NK-92 treated with Interleukin-12 subunit alpha and Interleukin-12 subunit beta, amount 100 ng/mL, for 24 hours (cell line): ENCODE data around the gene KMT2E.
"Not testable (repeated sequence)": the region's sequence is repeated elsewhere in the genome, so short reads cannot be mapped to it uniquely, and the experiment has no call there.

Experiments
- DNase-seq: peaks from one replicate; lab custom pipeline; 2025; lab: John Stamatoyannopoulos, UW

KMT2E gene

GRCh38 chr7:105027176-105027853 is 13.3 kb downstream of the KMT2E start:
- no peak for DNase-seq

- no peak for DNase-seq
Measured at GRCh38 chr7:105028004-105028403, 14.0 kb downstream of the KMT2E start.

DNA sequence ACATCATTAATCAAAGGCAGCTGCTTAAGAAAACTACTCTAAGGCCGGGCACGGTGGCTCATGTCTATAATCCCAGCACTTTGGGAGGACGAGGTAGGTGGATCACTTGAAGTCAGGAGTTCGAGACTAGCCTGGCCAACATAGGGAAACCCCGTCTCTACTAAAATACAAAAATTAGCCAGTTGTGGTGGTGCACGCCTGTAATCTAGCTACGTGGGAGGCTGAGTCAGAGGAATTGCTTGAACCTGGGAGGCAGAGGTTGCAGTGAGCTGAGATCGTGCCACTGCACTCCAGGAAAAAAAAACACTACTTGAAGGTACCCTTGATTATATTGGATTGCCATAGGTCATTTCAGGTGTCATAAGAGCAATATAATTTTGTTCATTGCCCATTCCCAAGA is 14.9 kb downstream of the KMT2E start:
- not testable (repeated sequence) for DNase-seq

- DNase-seq: no peak
Measured at GRCh38 chr7:105030447-105030846, 16.4 kb downstream of the KMT2E start.

DNA sequence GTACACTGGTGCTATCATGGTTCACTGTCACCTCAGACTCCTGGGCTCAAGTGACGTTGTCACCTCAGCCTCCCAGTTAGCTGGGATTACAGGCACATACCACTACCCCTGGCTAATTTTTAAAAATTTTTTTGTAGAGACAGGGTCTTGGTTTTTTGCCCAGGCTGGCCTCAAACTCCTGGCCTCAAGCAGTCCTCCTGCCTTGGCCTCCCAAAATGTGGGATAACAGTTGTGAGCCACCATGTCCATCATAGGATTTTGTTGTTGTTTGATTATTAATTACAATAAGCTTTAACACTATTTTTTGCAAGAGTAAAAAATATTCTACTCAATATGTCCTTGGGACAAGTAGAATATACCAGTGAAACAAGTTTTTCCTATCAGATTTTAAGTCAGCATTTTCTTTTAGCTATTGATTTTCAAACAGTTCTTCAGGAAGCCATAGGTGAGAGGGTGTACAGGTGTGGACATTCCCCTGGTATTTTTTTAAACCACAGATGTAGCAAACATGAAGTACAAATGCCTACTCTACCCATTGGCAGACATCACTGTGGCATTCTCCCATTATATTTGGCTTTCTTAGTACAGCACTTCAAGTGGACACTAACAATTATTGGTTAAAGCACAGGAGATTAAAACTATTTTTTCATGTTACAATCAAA is 18.7 kb downstream of the KMT2E start:
- no peak for DNase-seq

GRCh38 chr7:105035349-105035748 is 21.3 kb downstream of the KMT2E start:
- DNase-seq: no peak

DNA sequence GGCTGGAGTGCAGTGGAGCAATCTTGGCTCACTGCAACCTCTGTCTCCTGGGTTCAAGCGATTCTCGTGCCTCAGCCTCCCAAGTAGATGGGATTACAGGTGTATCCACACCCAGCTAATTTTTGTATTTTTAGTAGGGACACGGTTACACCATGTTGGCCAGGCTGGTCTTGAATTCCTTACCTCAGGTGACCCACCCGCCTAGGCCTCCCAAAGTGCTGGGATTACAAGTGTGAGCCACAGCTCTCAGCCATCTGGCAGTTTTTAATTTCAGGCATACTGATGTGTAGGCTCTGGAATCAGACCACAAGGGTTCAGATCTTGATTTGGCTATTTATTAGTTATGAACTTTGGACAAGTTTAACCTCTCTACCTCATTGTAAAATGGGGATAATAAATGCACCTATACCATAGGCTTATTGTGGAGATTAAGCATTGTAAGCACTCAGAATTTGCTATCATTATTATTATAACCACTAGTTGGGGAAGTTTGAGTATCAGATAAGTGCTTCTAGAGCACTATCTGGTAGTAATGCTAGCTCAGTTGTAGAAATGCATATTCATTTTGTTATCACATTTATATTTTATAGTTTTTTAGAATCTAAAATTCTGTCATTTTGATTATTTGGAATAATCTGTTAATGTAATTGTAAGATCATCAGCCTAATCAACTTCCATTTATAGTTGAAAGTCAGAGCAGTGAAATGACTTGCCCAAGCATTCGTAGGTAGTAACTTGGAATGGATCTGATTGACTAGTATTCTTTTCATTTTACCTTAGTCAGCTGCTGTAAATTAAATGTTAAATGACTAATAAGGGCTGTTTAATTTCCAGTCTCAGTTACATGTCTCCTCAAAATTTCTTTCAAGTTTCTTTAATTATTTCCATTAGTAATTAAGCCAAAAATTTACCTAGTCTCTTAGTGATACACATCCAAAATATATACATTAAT is 22.5 kb downstream of the KMT2E start:
- no peak for DNase-seq

DNA sequence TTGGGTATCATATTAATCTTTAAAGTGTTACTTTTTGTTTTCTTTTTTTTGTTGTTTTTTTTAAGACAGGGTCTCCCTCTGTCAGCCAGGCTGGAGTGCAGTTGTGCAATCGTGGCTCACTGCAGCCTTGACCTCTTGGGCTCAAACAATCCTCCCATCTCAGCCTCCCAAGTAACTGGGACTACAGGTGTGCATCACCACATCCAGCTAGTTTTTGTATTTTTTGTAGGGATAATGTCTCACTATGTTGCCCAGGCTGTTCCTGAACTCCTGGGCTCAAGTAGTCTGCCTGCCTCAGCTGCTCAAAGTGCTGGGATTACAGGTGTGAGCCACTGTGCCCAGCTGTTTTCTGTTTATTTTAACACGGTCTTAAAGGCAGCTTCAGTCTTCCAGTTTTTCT is 23.3 kb downstream of the KMT2E start:
- no peak for DNase-seq

- no peak for DNase-seq
Measured at GRCh38 chr7:105044449-105045070, 30.6 kb downstream of the KMT2E start.

- no peak for DNase-seq
Measured at GRCh38 chr7:105046414-105046813, 32.4 kb downstream of the KMT2E start.

DNA sequence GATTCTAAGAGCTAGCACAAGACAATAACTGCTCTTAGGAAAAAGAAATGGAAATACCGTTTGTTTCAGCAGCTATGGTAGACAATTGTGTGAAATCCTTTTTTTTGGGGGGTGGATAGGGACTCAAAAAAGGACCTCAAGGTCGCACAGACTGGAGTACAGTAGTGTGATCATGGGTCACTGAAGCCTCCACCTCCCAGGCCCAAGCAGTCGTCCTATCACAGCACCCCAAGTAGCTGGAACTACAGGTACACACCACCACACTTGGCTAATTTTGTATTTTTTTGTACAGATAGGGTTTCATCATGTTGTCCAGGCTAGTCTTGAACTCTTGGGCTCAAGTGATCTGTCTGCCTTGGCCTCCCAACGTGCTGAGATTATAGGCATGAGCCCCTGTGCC is 33.9 kb downstream of the KMT2E start:
- no peak for DNase-seq

DNA sequence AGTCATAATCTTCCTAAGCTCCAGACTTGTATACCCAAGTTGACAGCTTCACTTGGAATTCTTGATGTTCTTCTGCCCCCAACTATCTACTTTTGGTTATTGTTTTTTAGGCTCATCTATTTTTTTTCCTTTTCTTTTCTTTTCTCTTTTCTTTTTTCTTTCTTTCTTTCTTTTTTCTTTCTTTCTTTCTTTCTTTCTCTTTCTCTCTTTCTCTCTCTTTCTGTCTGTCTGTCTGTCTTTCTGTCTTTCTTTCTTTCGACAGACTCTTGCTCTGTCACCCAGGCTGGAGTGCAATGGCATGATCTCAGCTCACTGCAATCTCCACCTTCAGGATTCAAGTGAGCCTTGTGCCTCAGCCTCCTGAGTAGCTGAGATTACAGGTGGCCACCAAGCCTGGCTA is 36.5 kb downstream of the KMT2E start:
- no peak for DNase-seq

GRCh38 chr7:105050899-105051298 is 36.9 kb downstream of the KMT2E start:
- not testable (repeated sequence) for DNase-seq

DNA sequence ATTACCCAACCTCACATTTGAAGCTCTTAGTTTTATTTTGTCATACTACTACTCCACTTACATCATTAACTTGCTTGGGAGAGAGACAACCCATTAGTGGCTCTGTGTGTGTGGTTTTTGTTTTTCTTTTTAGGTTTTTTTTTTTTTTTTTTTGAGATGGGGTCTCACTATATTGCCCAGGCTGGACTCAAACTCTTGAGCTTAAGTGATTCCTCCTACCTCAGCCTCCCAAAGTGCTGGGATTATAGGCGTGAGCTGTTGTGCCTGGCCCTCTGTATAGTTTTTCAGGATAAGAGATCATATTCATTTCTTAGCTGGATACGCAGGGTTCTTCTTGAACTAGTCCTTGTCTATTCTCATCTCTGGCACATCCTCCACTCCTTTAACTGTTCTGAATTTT is 41.1 kb downstream of the KMT2E start:
- DNase-seq: no peak

- DNase-seq: no peak
Measured at GRCh38 chr7:105055621-105056020, 41.6 kb downstream of the KMT2E start.

- no peak for DNase-seq
Measured at GRCh38 chr7:105057472-105057871, 43.5 kb downstream of the KMT2E start.

DNA sequence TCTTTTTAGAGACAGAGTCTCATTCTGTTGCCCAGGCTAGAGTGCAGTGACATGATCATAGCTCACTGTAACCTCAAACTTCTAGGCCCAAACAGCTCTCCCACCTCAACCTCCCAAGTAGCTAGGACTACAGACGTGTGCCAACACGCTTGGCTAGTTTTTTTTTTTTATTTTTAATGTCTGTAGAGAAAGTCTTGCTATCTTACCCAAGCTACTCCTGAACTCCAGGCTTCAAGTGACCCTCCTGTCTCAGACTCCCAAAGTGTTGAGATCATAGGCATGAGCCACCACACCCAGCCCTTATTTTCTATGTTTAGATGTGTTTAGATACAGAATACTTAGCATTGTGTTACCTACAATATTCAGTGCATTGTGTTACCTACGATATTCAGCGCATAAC is 46.4 kb downstream of the KMT2E start:
- no peak for DNase-seq

DNA sequence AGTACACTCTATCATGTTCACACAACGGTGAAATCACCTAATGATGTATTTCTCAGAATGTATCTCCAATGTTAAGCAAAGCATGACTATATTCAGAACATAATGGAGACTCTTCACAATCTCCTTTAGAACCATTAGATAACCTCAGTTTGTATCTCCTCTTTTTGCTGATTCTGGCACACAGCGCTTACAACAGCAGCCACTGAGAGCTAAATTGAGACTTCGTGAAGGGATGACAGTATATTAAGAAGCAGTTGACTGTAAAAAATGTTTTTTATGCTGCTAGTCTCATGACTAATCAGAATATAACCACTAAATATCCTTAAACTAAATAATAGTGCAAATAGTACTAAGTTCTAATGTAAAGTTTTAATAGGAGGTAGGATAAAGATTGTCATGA is 46.9 kb downstream of the KMT2E start:
- no peak for DNase-seq

DNA sequence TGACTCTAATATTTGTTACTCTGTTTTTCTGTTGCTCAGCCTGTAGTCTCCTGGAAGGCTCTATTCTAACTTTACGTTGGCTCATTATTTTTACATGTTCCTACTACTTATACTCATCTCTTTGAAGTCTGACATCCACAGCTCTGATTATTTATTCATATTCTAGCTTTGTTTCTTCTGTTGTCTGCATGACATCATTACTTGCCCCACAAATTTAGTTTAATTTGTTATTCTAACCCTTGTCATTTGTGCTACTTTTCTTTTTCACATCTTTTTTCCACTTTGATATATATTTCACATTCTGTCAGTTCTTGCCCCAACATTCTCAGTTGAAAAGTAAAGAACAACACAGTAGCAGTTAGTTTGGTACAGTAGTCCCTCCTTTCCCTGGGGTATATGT is 51.1 kb downstream of the KMT2E start:
- no peak for DNase-seq

DNA sequence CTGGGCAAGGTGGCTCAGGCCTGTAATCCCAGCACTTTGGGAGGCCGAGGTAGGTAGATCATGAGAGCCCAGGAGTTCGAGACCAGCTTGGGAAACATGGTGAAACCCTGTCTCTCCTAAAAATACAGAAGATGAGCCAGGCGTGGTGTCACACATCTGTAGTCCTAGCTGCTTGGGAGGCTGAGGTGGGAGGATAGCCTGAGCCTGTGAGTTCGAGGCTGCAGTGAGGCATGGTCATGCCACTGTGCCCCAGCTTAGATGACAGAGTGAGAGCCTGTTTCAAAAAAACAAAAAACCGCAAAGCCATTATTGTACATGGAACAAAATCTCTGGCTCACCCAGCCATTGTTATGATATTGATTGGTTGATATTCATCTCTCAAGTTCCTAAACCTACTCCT is 53.7 kb downstream of the KMT2E start:
- no peak for DNase-seq

DNA sequence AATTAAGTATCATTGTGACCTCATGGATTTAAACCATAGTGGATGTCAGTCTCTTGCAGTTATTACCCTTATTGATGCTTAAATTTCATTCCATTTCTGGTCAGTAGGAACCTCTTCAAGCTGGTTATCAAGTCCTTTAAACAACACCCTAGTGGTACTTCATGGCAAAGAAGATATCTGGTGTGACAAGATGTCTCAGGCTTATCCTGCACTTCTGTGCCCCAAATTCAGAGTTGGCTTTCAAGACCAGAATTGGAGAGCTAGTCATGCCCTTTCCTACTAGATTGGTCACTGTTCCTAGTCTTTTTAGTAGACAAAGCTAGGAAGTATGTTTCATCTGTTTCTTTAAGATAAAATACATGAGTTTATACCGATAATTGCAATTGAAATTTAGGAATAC is 54.9 kb downstream of the KMT2E start:
- no peak for DNase-seq

DNA sequence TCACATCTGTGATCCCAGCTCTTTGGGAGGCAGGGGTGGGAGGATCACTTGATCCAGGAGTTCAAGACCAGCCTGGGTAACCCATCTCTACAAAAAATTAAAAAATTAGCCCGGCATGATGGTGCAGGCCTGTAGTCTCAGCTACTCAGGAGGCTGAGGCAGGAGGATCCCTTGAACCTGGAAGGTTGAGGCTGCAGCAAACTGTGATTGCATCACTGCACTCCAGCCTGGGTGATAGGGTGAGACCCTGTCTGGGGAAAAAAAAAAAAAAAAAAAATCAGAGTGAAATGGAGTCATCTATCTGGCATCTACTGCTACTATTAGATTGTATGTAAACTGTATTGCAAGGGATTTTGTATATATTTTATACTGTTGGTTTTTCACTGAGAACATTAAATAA is 59.1 kb downstream of the KMT2E start:
- no peak for DNase-seq
